Astrocyte (in vitro differentiated cells and primary cell): Measurements from ENCODE around the gene CSTF1. TPM values are rescaled to one million over a fixed set of nuclear protein-coding genes. Genes with fewer than 3 reads are reported as not detected.

Experiments used
- DNase-seq: peaks from one replicate; pipeline ENCODE4 v3.0.0-alpha.2; 2010; ENCODE audit warnings: low read depth
- FAIRE-seq: peaks from 2 replicates; lab custom pipeline; 2011; peaks lifted over from hg19 to GRCh38; lab: Jason Lieb, UNC
- H2AFZ ChIP-seq: 2 replicates; pipeline ENCODE4 v1.6.0; 2012; ENCODE audit warnings: low read depth, low read length, inconsistent platforms
- H3K27ac ChIP-seq: 2 replicates; pipeline ENCODE4 v1.5.1; 2011; ENCODE audit warnings: low read depth, low read length, inconsistent platforms
- H3K27me3 ChIP-seq: 2 replicates; pipeline ENCODE4 v1.6.0; 2011; ENCODE audit warnings: low read length, inconsistent platforms; ENCODE audit not compliant: insufficient read depth
- H3K36me3 ChIP-seq: 2 replicates; pipeline ENCODE4 v1.5.1; 2011; ENCODE audit warnings: low read length, inconsistent platforms; ENCODE audit not compliant: insufficient read depth
- H3K4me1 ChIP-seq: 2 replicates; pipeline ENCODE4 v1.5.1; 2011; ENCODE audit warnings: low read length, inconsistent platforms; ENCODE audit not compliant: insufficient read depth
- H3K4me2 ChIP-seq: 2 replicates; pipeline ENCODE4 v1.6.0; 2012; ENCODE audit warnings: low read length, inconsistent platforms
- H3K4me3 ChIP-seq: 2 replicates; pipeline ENCODE4 v1.5.1; 2011; ENCODE audit warnings: low read depth, mild to moderate bottlenecking, low read length, inconsistent platforms; ENCODE audit not compliant: insufficient read depth
- H3K79me2 ChIP-seq: 2 replicates; pipeline ENCODE4 v1.6.0; 2012; ENCODE audit warnings: mild to moderate bottlenecking, low read length, inconsistent platforms; ENCODE audit not compliant: insufficient read depth
- H3K9ac ChIP-seq: 2 replicates; pipeline ENCODE4 v1.6.0; 2012; ENCODE audit warnings: mild to moderate bottlenecking, low read length, inconsistent platforms
- H3K9me3 ChIP-seq: 2 replicates; pipeline ENCODE4 v1.5.1; 2012; ENCODE audit warnings: low read depth, mild to moderate bottlenecking, low read length, inconsistent platforms; ENCODE audit not compliant: insufficient read depth
- H4K20me1 ChIP-seq: 2 replicates; pipeline ENCODE4 v1.6.0; 2012; ENCODE audit warnings: low read length, inconsistent platforms; ENCODE audit not compliant: insufficient read depth
- H3K27ac Mint-ChIP-seq: one replicate; pipeline ENCODE4 v1.8.0; 2021; ENCODE audit warnings: mild to moderate bottlenecking, mixed read lengths; ENCODE audit not compliant: unreplicated experiment
- H3K27me3 Mint-ChIP-seq: one replicate; pipeline ENCODE4 v1.8.0; 2021; ENCODE audit warnings: low read depth, mixed read lengths; ENCODE audit not compliant: unreplicated experiment
- H3K36me3 Mint-ChIP-seq: one replicate; pipeline ENCODE4 v1.8.0; 2021; ENCODE audit warnings: low read depth, mixed read lengths; ENCODE audit not compliant: unreplicated experiment
- H3K4me1 Mint-ChIP-seq: one replicate; pipeline ENCODE4 v1.8.0; 2021; ENCODE audit warnings: low read depth, mixed read lengths; ENCODE audit not compliant: unreplicated experiment
- H3K4me3 Mint-ChIP-seq: one replicate; pipeline ENCODE4 v1.8.0; 2021; ENCODE audit warnings: mild to moderate bottlenecking, moderate library complexity, mixed read lengths; ENCODE audit not compliant: unreplicated experiment
- H3K9me3 Mint-ChIP-seq: one replicate; pipeline ENCODE4 v1.8.0; 2021; ENCODE audit warnings: mild to moderate bottlenecking, mixed read lengths; ENCODE audit not compliant: unreplicated experiment
- CTCF ChIP-seq: IDR thresholded peaks from 2 replicates; pipeline ENCODE4 v1.5.1; 2011; ENCODE audit warnings: low read depth, mild to moderate bottlenecking, inconsistent platforms, low read length, moderate library complexity; ENCODE audit not compliant: insufficient read depth
- EZH2 ChIP-seq: IDR thresholded peaks from 2 replicates; pipeline ENCODE4 v1.6.1; 2012; ENCODE audit warnings: mild to moderate bottlenecking, low read length, inconsistent platforms; ENCODE audit not compliant: insufficient read depth
- total RNA-seq: library from RNA; stranded (reverse); gene quantifications from 2 replicates; pipeline ENCODE4 v1.2.1, GENCODE V29; 2021

Gene CSTF1
- total RNA-seq, 1 donor from 2014 or later = 30.3 TPM

GRCh38 chr20:56385130-56385529 is 7.3 kb upstream of the CSTF1 start:
- no peaks in the 10 kb centered on the region for H3K36me3 Mint-ChIP-seq
- DNase-seq (no peak), FAIRE-seq (no peak)
- H3K36me3 ChIP-seq = peaks cover 32% of the 10 kb centered on the region
- no peaks in the 10 kb centered on the region for H3K27me3 Mint-ChIP-seq
- no peak for TF ChIP-seq EZH2
- TF ChIP-seq CTCF = no peak
- peaks cover 5% of the 10 kb centered on the region for H3K4me1 Mint-ChIP-seq
- H3K4me3 ChIP-seq = no peak overlapping the region
- no peaks in the 10 kb centered on the region for H3K9me3 ChIP-seq
- H3K27ac Mint-ChIP-seq = no peak overlapping the region
- no peaks in the 10 kb centered on the region for H3K27me3 ChIP-seq
- H3K9ac ChIP-seq = no peak overlapping the region
- H2AFZ ChIP-seq = no peak overlapping the region
- H4K20me1 ChIP-seq = peaks cover 6% of the 10 kb centered on the region
- H3K79me2 ChIP-seq = peaks cover 84% of the 10 kb centered on the region
- H3K4me3 Mint-ChIP-seq = no peak overlapping the region
- H3K9me3 Mint-ChIP-seq = no peaks in the 10 kb centered on the region
- no peak overlapping the region for H3K4me2 ChIP-seq
- H3K4me1 ChIP-seq = no peaks in the 10 kb centered on the region
- no peak overlapping the region for H3K27ac ChIP-seq

- H3K79me2 ChIP-seq = peaks cover 93% of the 10 kb centered on the region
- no peak overlapping the region for H3K4me2 ChIP-seq
- DNase-seq (no peak), FAIRE-seq (no peak)
- TF ChIP-seq EZH2 (no peak), CTCF (no peak)
- no peak overlapping the region for H3K27ac Mint-ChIP-seq
- H3K9ac ChIP-seq = no peak overlapping the region
- H3K4me1 ChIP-seq = peaks cover 5% of the 10 kb centered on the region
- H4K20me1 ChIP-seq = peaks cover 6% of the 10 kb centered on the region
- no peaks in the 10 kb centered on the region for H3K9me3 ChIP-seq
- H3K4me3 Mint-ChIP-seq = no peak overlapping the region
- no peaks in the 10 kb centered on the region for H3K36me3 Mint-ChIP-seq
- H3K27me3 ChIP-seq = no peaks in the 10 kb centered on the region
- peaks cover 32% of the 10 kb centered on the region for H3K36me3 ChIP-seq
- H3K4me1 Mint-ChIP-seq = peaks cover 4% of the 10 kb centered on the region
- H3K9me3 Mint-ChIP-seq = no peaks in the 10 kb centered on the region
- H2AFZ ChIP-seq = no peak overlapping the region
- no peak overlapping the region for H3K27ac ChIP-seq
- no peaks in the 10 kb centered on the region for H3K27me3 Mint-ChIP-seq
- no peak overlapping the region for H3K4me3 ChIP-seq
These were observed 6.2 kb upstream of the CSTF1 start for GRCh38 chr20:56386219-56386618.

GRCh38 chr20:56388882-56389281 is 3.6 kb upstream of the CSTF1 start:
- H3K4me2 ChIP-seq = no peak overlapping the region
- no peak for TF ChIP-seq CTCF
- no peak for TF ChIP-seq EZH2
- no peak overlapping the region for H3K4me3 ChIP-seq
- H3K9me3 ChIP-seq = no peaks in the 10 kb centered on the region
- no peaks in the 10 kb centered on the region for H3K27me3 Mint-ChIP-seq
- peaks cover 16% of the 10 kb centered on the region for H3K4me1 ChIP-seq
- no peak overlapping the region for H3K27ac ChIP-seq
- no peak overlapping the region for H3K9ac ChIP-seq
- peaks cover 92% of the 10 kb centered on the region for H3K79me2 ChIP-seq
- no peaks in the 10 kb centered on the region for H3K36me3 Mint-ChIP-seq
- no peaks in the 10 kb centered on the region for H3K27me3 ChIP-seq
- no peak overlapping the region for H3K27ac Mint-ChIP-seq
- peaks cover 23% of the 10 kb centered on the region for H3K36me3 ChIP-seq
- H3K9me3 Mint-ChIP-seq = no peaks in the 10 kb centered on the region
- H4K20me1 ChIP-seq = peaks cover 6% of the 10 kb centered on the region
- DNase-seq (no peak), FAIRE-seq (no peak)
- H2AFZ ChIP-seq = no peak overlapping the region
- no peak overlapping the region for H3K4me3 Mint-ChIP-seq
- peaks cover 11% of the 10 kb centered on the region for H3K4me1 Mint-ChIP-seq
